HL-60 (cell line): ENCODE measurements around the gene TJP1.

Experiments
- CTCF ChIP-seq: IDR thresholded peaks from one replicate; pipeline ENCODE4 v1.5.1; 2011; ENCODE audit warnings: low read length, control low read depth, inconsistent platforms; ENCODE audit not compliant: insufficient read depth
- GABPA ChIP-seq: IDR thresholded peaks from 2 replicates; pipeline ENCODE4 v1.6.1; 2012; ENCODE audit warnings: low read depth
- POLR2AphosphoS5 ChIP-seq: IDR thresholded peaks from 2 replicates; pipeline ENCODE4 v1.6.1; 2012; ENCODE audit warnings: low read depth
- REST ChIP-seq: IDR thresholded peaks from 2 replicates; pipeline ENCODE4 v1.6.1; 2012; ENCODE audit warnings: low read depth; ENCODE audit not compliant: insufficient replicate concordance

GRCh38 chr15:29687939-29688505 lies 134.2 kb downstream of the TJP1 start:
- TF ChIP-seq POLR2AphosphoS5 (no peak), CTCF (no peak), REST (no peak), GABPA (no peak)
